GM19099 (cell line): ENCODE measurements around the gene CNOT11.

Experiments used
- POLR2A ChIP-seq: IDR thresholded peaks from 3 replicates; pipeline ENCODE4 v1.6.1; 2011; ENCODE audit warnings: low read depth; ENCODE audit not compliant: insufficient read length; ENCODE audit errors: extremely low read depth

Gene CNOT11

GRCh38 chr2:101252408-101253012 lies at the start of gene CNOT11:
CNOT11 (plus strand) TSS chr2:101252886; CDS start chr2:101252965, 79 bp downstream.
- peak; percentile 94 for TF ChIP-seq POLR2A

- TF ChIP-seq POLR2A, result no peak
These were observed 48.1 kb upstream of the CNOT11 start for GRCh38 chr2:101204400-101205115.

- no peak for TF ChIP-seq POLR2A
These were observed 46.9 kb upstream of the CNOT11 start for GRCh38 chr2:101205521-101206479.

GRCh38 chr2:101208830-101209229 lies 43.9 kb upstream of the CNOT11 start:
- no peak for TF ChIP-seq POLR2A

GRCh38 chr2:101219246-101219645 lies 33.4 kb upstream of the CNOT11 start:
- TF ChIP-seq POLR2A, result no peak

- TF ChIP-seq POLR2A, result no peak
These were observed 28.9 kb upstream of the CNOT11 start for GRCh38 chr2:101223814-101224231.

GRCh38 chr2:101230541-101231001 lies 22.1 kb upstream of the CNOT11 start:
- no peak for TF ChIP-seq POLR2A

- TF ChIP-seq POLR2A, result no peak
These were observed 21.4 kb upstream of the CNOT11 start for GRCh38 chr2:101231240-101231639.

GRCh38 chr2:101231937-101232730 lies 20.6 kb upstream of the CNOT11 start:
- no peak for TF ChIP-seq POLR2A

- no peak for TF ChIP-seq POLR2A
These were observed 19.9 kb upstream of the CNOT11 start for GRCh38 chr2:101232770-101233169.

GRCh38 chr2:101234169-101234938 lies 18.3 kb upstream of the CNOT11 start:
- TF ChIP-seq POLR2A, result no peak

- TF ChIP-seq POLR2A, result no peak
These were observed 13.5 kb upstream of the CNOT11 start for GRCh38 chr2:101238930-101239759.

- no peak for TF ChIP-seq POLR2A
These were observed 11.5 kb upstream of the CNOT11 start for GRCh38 chr2:101241158-101241557.
